Measurements from ENCODE around the gene DMRT1.
A peak's percentile ranks its signal among the peaks of the same experiment; 100 is the strongest.

DMRT1 gene

GRCh38 chr9:994005-994404, 152.5 kb downstream of the DMRT1 start:
- peak; percentile 81 for DNase-seq
- peak overlapping the region; percentile 22; the same call in 1 of the 2 replicates for H2AFZ ChIP-seq (ENCODE audit: low read length)
- no peaks in the 10 kb centered on the region for H3K36me3 ChIP-seq (replicated peaks; ENCODE audit: insufficient read depth, low read length)
- H3K4me2 ChIP-seq (ENCODE audit: low read depth, low read length) = peak overlapping the region; percentile 55
- peaks cover 18% of the 10 kb centered on the region for H3K4me1 ChIP-seq (ENCODE audit: low read length)
- H3K9me3 ChIP-seq (replicated peaks; ENCODE audit: insufficient read depth, low read length) = no peaks in the 10 kb centered on the region
- H4K20me1 ChIP-seq (ENCODE audit: insufficient read depth, low read length) = no peaks in the 10 kb centered on the region
- TF ChIP-seq EZH2 (optimal IDR thresholded peaks at IDR 0.05; ENCODE audit: low read depth, low read length) (no peak), EZH2phosphoT487 (IDR thresholded peaks at IDR 0.05; ENCODE audit: low read length) (no peak)
- TF ChIP-seq, protein P1, sequence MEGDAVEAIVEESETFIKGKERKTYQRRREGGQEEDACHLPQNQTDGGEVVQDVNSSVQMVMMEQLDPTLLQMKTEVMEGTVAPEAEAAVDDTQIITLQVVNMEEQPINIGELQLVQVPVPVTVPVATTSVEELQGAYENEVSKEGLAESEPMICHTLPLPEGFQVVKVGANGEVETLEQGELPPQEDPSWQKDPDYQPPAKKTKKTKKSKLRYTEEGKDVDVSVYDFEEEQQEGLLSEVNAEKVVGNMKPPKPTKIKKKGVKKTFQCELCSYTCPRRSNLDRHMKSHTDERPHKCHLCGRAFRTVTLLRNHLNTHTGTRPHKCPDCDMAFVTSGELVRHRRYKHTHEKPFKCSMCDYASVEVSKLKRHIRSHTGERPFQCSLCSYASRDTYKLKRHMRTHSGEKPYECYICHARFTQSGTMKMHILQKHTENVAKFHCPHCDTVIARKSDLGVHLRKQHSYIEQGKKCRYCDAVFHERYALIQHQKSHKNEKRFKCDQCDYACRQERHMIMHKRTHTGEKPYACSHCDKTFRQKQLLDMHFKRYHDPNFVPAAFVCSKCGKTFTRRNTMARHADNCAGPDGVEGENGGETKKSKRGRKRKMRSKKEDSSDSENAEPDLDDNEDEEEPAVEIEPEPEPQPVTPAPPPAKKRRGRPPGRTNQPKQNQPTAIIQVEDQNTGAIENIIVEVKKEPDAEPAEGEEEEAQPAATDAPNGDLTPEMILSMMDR (IDR thresholded peaks at IDR 0.05; ENCODE audit: low read length) = no peak
- peak overlapping the region; percentile 54 for H3K27ac ChIP-seq (ENCODE audit: low read length)
- H3K4me3 ChIP-seq (ENCODE audit: low read length) = no peak overlapping the region; the same call in 1 of the 2 replicates
- H3K9me2 ChIP-seq (replicated peaks; ENCODE audit: insufficient read depth, low read length) = no peaks in the 10 kb centered on the region
- no peak overlapping the region for H3K9ac ChIP-seq (ENCODE audit: low read length)
- H3K79me2 ChIP-seq (ENCODE audit: low read length) = no peaks in the 10 kb centered on the region
- peaks cover 14% of the 10 kb centered on the region for H3F3A ChIP-seq (ENCODE audit: insufficient read depth, low read length)
- H3K27me3 ChIP-seq (replicated peaks; ENCODE audit: insufficient read depth, low read length) = no peaks in the 10 kb centered on the region

GRCh38 chr9:995192-995591, 153.7 kb downstream of the DMRT1 start:
- Histone ChIP-seq H3K9ac (ENCODE audit: low read length) (no peak overlapping the region), H3K36me3 (replicated peaks; ENCODE audit: insufficient read depth, low read length) (no peaks in the 10 kb centered on the region), H2AFZ (ENCODE audit: low read length) (no peak overlapping the region), H3K4me3 (ENCODE audit: low read length) (no peak overlapping the region), H3K9me2 (replicated peaks; ENCODE audit: insufficient read depth, low read length) (no peaks in the 10 kb centered on the region), H3K4me2 (ENCODE audit: low read depth, low read length) (no peak overlapping the region), H3K79me2 (ENCODE audit: low read length) (no peaks in the 10 kb centered on the region), H4K20me1 (ENCODE audit: insufficient read depth, low read length) (no peaks in the 10 kb centered on the region), H3K9me3 (replicated peaks; ENCODE audit: insufficient read depth, low read length) (no peaks in the 10 kb centered on the region), H3K4me1 (ENCODE audit: low read length) (peaks cover 18% of the 10 kb centered on the region), H3K27ac (ENCODE audit: low read length) (no peak overlapping the region), H3F3A (ENCODE audit: insufficient read depth, low read length) (peaks cover 14% of the 10 kb centered on the region), H3K27me3 (replicated peaks; ENCODE audit: insufficient read depth, low read length) (no peaks in the 10 kb centered on the region)
- TF ChIP-seq EZH2 (optimal IDR thresholded peaks at IDR 0.05; ENCODE audit: low read depth, low read length) (no peak), EZH2phosphoT487 (IDR thresholded peaks at IDR 0.05; ENCODE audit: low read length) (no peak)
- TF ChIP-seq, protein P1 (IDR thresholded peaks at IDR 0.05; ENCODE audit: low read length) = no peak
- DNase-seq = no peak

DNA sequence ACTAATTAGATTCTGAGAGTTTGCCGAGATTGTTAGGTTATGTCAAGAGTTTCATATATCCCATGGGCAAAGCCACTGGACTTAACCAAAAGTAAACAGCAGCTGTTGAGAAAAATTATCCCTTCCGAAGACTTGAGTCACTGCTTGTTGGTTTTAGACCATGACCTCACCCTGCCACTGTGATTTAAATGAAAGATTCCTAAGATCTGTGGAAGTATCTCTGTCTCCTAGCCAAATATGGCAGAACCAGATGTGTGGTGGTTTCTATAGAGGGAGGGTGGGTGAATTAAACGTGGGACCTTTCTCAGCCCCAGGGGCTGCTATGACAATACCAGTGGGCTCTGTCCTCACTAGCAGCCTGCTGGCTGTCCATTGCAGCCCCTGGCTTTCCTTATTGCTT, 154.3 kb downstream of the DMRT1 start:
- H3K27me3 ChIP-seq (replicated peaks; ENCODE audit: insufficient read depth, low read length) = no peaks in the 10 kb centered on the region
- no peaks in the 10 kb centered on the region for H3K9me3 ChIP-seq (replicated peaks; ENCODE audit: insufficient read depth, low read length)
- peaks cover 18% of the 10 kb centered on the region for H3K4me1 ChIP-seq (ENCODE audit: low read length)
- H3K36me3 ChIP-seq (replicated peaks; ENCODE audit: insufficient read depth, low read length) = no peaks in the 10 kb centered on the region
- no peak overlapping the region for H3K9ac ChIP-seq (ENCODE audit: low read length)
- H3K27ac ChIP-seq (ENCODE audit: low read length) = no peak overlapping the region
- H4K20me1 ChIP-seq (ENCODE audit: insufficient read depth, low read length) = no peaks in the 10 kb centered on the region
- no peaks in the 10 kb centered on the region for H3K9me2 ChIP-seq (replicated peaks; ENCODE audit: insufficient read depth, low read length)
- H3K4me3 ChIP-seq (ENCODE audit: low read length) = no peak overlapping the region
- TF ChIP-seq, protein P1 (IDR thresholded peaks at IDR 0.05; ENCODE audit: low read length) = no peak
- no peak for TF ChIP-seq EZH2phosphoT487 (IDR thresholded peaks at IDR 0.05; ENCODE audit: low read length)
- TF ChIP-seq EZH2 (optimal IDR thresholded peaks at IDR 0.05; ENCODE audit: low read depth, low read length) = no peak
- peaks cover 14% of the 10 kb centered on the region for H3F3A ChIP-seq (ENCODE audit: insufficient read depth, low read length)
- H3K79me2 ChIP-seq (ENCODE audit: low read length) = no peaks in the 10 kb centered on the region
- H2AFZ ChIP-seq (ENCODE audit: low read length) = no peak overlapping the region
- DNase-seq = no peak
- H3K4me2 ChIP-seq (ENCODE audit: low read depth, low read length) = no peak overlapping the region

Data from MM.1S (cell line).